Measurements from ENCODE around the gene CDC42BPG. TPM values are rescaled to one million over a fixed set of nuclear protein-coding genes. Genes with fewer than 3 reads are reported as not detected.

Gene CDC42BPG
- total RNA-seq, 1 experiment from 2014 or later = 24.9 TPM

- Mint-ChIP-seq H3K4me3 (no peak overlapping the region), H3K4me1 (peaks cover 12 to 23% of the 10 kb centered on the region in 2 experiments), H3K27me3 (ENCODE audit: low read depth) (peaks cover 4% of the 10 kb centered on the region; the same call in 1 of the 2 replicates), H3K9me3 (no peaks in the 10 kb centered on the region), H3K36me3 (ENCODE audit: insufficient read depth in 1 of 3, low read depth in 3 of 3) (no peaks in the 10 kb centered on the region), H3K27ac (no peak overlapping the region)
- no peak overlapping the region for H4K8ac ChIP-seq (replicated peaks; ENCODE audit: insufficient read length, low read depth, low read length)
- H2BK120ac ChIP-seq (ENCODE audit: low read depth, low read length, poor library complexity, severe bottlenecking) = no peak overlapping the region
- no peak overlapping the region for H4K5ac ChIP-seq (ENCODE audit: insufficient read length, low read depth, low read length)
- TF ChIP-seq, protein P1, sequence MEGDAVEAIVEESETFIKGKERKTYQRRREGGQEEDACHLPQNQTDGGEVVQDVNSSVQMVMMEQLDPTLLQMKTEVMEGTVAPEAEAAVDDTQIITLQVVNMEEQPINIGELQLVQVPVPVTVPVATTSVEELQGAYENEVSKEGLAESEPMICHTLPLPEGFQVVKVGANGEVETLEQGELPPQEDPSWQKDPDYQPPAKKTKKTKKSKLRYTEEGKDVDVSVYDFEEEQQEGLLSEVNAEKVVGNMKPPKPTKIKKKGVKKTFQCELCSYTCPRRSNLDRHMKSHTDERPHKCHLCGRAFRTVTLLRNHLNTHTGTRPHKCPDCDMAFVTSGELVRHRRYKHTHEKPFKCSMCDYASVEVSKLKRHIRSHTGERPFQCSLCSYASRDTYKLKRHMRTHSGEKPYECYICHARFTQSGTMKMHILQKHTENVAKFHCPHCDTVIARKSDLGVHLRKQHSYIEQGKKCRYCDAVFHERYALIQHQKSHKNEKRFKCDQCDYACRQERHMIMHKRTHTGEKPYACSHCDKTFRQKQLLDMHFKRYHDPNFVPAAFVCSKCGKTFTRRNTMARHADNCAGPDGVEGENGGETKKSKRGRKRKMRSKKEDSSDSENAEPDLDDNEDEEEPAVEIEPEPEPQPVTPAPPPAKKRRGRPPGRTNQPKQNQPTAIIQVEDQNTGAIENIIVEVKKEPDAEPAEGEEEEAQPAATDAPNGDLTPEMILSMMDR (conservative IDR thresholded peaks at IDR 0.05) = no peak
- no peak overlapping the region for H3K4ac ChIP-seq (ENCODE audit: low read depth, low read length)
- H4K20me1 ChIP-seq (ENCODE audit: control insufficient read depth, insufficient read depth, insufficient read length) = no peaks in the 10 kb centered on the region
- no peaks in the 10 kb centered on the region for H3K27me3 ChIP-seq (ENCODE audit: insufficient read depth, low read length)
- no peak overlapping the region for H2BK20ac ChIP-seq (ENCODE audit: low read depth, low read length, poor library complexity, severe bottlenecking)
- no peak overlapping the region for H3T11ph ChIP-seq (ENCODE audit: low read length)
- no peak overlapping the region for H3K27ac ChIP-seq (ENCODE audit: insufficient read length, low read depth, low read length)
- no peaks in the 10 kb centered on the region for H3K9me3 ChIP-seq (ENCODE audit: control insufficient read depth, low read depth, low read length)
- no peak overlapping the region for H3K9ac ChIP-seq (ENCODE audit: extremely low read depth, insufficient read length, low read length)
- no peak overlapping the region for H3K14ac ChIP-seq (ENCODE audit: insufficient read depth, low read length)
- no peak overlapping the region for H2BK15ac ChIP-seq (ENCODE audit: low read depth, low read length)
- DNase-seq = no peak
- H2BK5ac ChIP-seq (ENCODE audit: insufficient read length, low read length) = no peak overlapping the region
- H3K79me1 ChIP-seq (ENCODE audit: insufficient read depth, low read depth, low read length, poor library complexity, severe bottlenecking) = no peaks in the 10 kb centered on the region
- no peaks in the 10 kb centered on the region; the same call in 1 of the 2 replicates for H3K4me1 ChIP-seq (ENCODE audit: insufficient read depth, low read length)
- no peak overlapping the region for H2AK5ac ChIP-seq (ENCODE audit: insufficient read length, low read length)
- no peaks in the 10 kb centered on the region for H3K79me2 ChIP-seq (ENCODE audit: insufficient read depth, low read length)
- H3K4me2 ChIP-seq (ENCODE audit: insufficient read depth, insufficient read length, low read length) = no peak overlapping the region
- H2AFZ ChIP-seq (ENCODE audit: low read length) = no peak overlapping the region
- H3K18ac ChIP-seq (ENCODE audit: insufficient read length, low read depth, low read length) = no peak overlapping the region
- no peak overlapping the region for H4K91ac ChIP-seq (ENCODE audit: insufficient read length, low read depth, low read length)
- no CpG with 5 or more reads among the region's 15 CpGs for WGBS (ENCODE audit: extremely low coverage, insufficient read length, low lambda C conversion rate)
- no peak overlapping the region for H3K23ac ChIP-seq (ENCODE audit: insufficient read length, low read depth, low read length)
- no peak overlapping the region for H2BK12ac ChIP-seq (ENCODE audit: insufficient read length, low read depth, low read length)
- H3K56ac ChIP-seq (ENCODE audit: insufficient read length, low read depth, low read length) = no peak overlapping the region
- peaks cover 4% of the 10 kb centered on the region for H3K23me2 ChIP-seq (ENCODE audit: insufficient read length, low read depth, low read length, poor library complexity, severe bottlenecking)
Observed at GRCh38 chr11:64885367-64886286, 41.2 kb upstream of the CDC42BPG start.
